Panc1 (cell line): Measurements from ENCODE around the gene ITGB6.

ENCODE experiments used
- REST ChIP-seq, 2 experiments: IDR thresholded peaks; 2 replicates each; pipeline ENCODE4 v1.6.1; 2011 to 2012; ENCODE audit warnings: low read depth in 2 of 2, control low read depth in 1 of 2, low read length in 1 of 2, mild to moderate bottlenecking in 1 of 2, moderate library complexity in 1 of 2; ENCODE audit not compliant: insufficient read depth in 1 of 2
- TCF7L2 ChIP-seq: IDR thresholded peaks from 2 replicates; pipeline ENCODE4 v1.6.1; 2011; ENCODE audit warnings: mild to moderate bottlenecking, low read depth, low read length, inconsistent platforms
- TF ChIP-seq, protein P1 (sequence below): fragments of 450-650 bp; IDR thresholded peaks from 2 replicates; pipeline ENCODE4 v1.5.1; 2017; ENCODE audit warnings: mild to moderate bottlenecking

GRCh38 chr2:160076241-160076640, 123.8 kb downstream of the ITGB6 start:
- TF ChIP-seq, protein P1, sequence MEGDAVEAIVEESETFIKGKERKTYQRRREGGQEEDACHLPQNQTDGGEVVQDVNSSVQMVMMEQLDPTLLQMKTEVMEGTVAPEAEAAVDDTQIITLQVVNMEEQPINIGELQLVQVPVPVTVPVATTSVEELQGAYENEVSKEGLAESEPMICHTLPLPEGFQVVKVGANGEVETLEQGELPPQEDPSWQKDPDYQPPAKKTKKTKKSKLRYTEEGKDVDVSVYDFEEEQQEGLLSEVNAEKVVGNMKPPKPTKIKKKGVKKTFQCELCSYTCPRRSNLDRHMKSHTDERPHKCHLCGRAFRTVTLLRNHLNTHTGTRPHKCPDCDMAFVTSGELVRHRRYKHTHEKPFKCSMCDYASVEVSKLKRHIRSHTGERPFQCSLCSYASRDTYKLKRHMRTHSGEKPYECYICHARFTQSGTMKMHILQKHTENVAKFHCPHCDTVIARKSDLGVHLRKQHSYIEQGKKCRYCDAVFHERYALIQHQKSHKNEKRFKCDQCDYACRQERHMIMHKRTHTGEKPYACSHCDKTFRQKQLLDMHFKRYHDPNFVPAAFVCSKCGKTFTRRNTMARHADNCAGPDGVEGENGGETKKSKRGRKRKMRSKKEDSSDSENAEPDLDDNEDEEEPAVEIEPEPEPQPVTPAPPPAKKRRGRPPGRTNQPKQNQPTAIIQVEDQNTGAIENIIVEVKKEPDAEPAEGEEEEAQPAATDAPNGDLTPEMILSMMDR, result no peak
- no peak for TF ChIP-seq REST (IDR thresholded peaks at IDR 0.05; ENCODE audit: insufficient read depth in 1 of 2, low read depth in 2 of 2, low read length in 1 of 2)
- no peak for TF ChIP-seq TCF7L2
